CD4-positive, alpha-beta T cell treated with Interleukin-15 for 1 hour (primary cell): Measurements from ENCODE around the gene SCIN.
"Not testable (repeated sequence)": the region's sequence is repeated elsewhere in the genome, so short reads cannot be mapped to it uniquely, and the experiment has no call there.

Experiments
- DNase-seq: peaks from one replicate; pipeline ENCODE4 v3.0.0-alpha.2; 2020

SCIN gene

GRCh38 chr7:12650080-12650479, 79.6 kb downstream of the SCIN start:
- DNase-seq, result no peak

- no peak for DNase-seq
These were observed 82.6 kb downstream of the SCIN start for GRCh38 chr7:12653110-12653509.

- DNase-seq, result no peak
These were observed 83.0 kb downstream of the SCIN start for GRCh38 chr7:12653518-12653917.

GRCh38 chr7:12655161-12655560, 84.6 kb downstream of the SCIN start:
- no peak for DNase-seq

- DNase-seq, result not testable (repeated sequence)
These were observed 89.9 kb downstream of the SCIN start for GRCh38 chr7:12660423-12660822.

- not testable (repeated sequence) for DNase-seq
These were observed 90.5 kb downstream of the SCIN start for GRCh38 chr7:12660986-12661385.

- no peak for DNase-seq
These were observed 91.1 kb downstream of the SCIN start for GRCh38 chr7:12661581-12661980.

- DNase-seq, result no peak
These were observed 99.6 kb downstream of the SCIN start for GRCh38 chr7:12670000-12670729.

GRCh38 chr7:12670743-12671520, 100.4 kb downstream of the SCIN start:
- no peak for DNase-seq

GRCh38 chr7:12673436-12673835, 102.9 kb downstream of the SCIN start:
- not testable (repeated sequence) for DNase-seq

GRCh38 chr7:12674053-12674452, 103.5 kb downstream of the SCIN start:
- DNase-seq, result no peak

GRCh38 chr7:12674861-12675260, 104.3 kb downstream of the SCIN start:
- peak; percentile 41 for DNase-seq

- DNase-seq, result no peak
These were observed 113.4 kb downstream of the SCIN start for GRCh38 chr7:12683678-12684585.

- peak; percentile 39 for DNase-seq
These were observed 114.2 kb downstream of the SCIN start for GRCh38 chr7:12684733-12685132.

GRCh38 chr7:12685550-12685949, 115.0 kb downstream of the SCIN start:
- peak; percentile 60 for DNase-seq

GRCh38 chr7:12686234-12686890, 115.8 kb downstream of the SCIN start:
- peak; percentile 99 for DNase-seq

GRCh38 chr7:12686891-12687717, 116.6 kb downstream of the SCIN start, which contains the start of gene ARL4A:
Gene ARL4A (plus strand): TSS chr7:12687633. CDS start chr7:12688255, 622 bp downstream.
- peak; percentile 93 for DNase-seq

- DNase-seq, result no peak
These were observed 117.2 kb downstream of the SCIN start for GRCh38 chr7:12687718-12688171.

GRCh38 chr7:12688485-12689170, 118.1 kb downstream of the SCIN start:
- not testable (repeated sequence) for DNase-seq

GRCh38 chr7:12689451-12689850, 118.9 kb downstream of the SCIN start:
- DNase-seq, result no peak
